Heart right ventricle (tissue), 16 donors: ENCODE data around the gene LIN9. TPM values are rescaled to one million over a fixed set of nuclear protein-coding genes. Genes with fewer than 3 reads are reported as not detected.
"Not testable (repeated sequence)": the region's sequence is repeated elsewhere in the genome, so short reads cannot be mapped to it uniquely, and the experiment has no call there.

Source experiments
- ATAC-seq, 8 donors: fragments of 200-7000 bp; cut with Tn5 transposase; one replicate each; pipeline ENCODE4 v1.9.1; 2020; ENCODE audit warnings: mild to moderate bottlenecking in 8 of 8, moderate library complexity in 8 of 8, moderate number of reproducible peaks in 1 of 8
- DNase-seq, 2 donors: peaks; one replicate each; pipeline ENCODE4 v3.0.0-alpha.2; 2020
- H3K27ac ChIP-seq, 10 donors: fragments of 200-600 bp; sonication (generic) in 2 of 10; one replicate each; pipeline versions ENCODE4 v1.5.0 to v1.8.0; 2020 to 2022; ENCODE audit warnings: mild to moderate bottlenecking in 3 of 10
- H3K27me3 ChIP-seq, 7 donors: fragments of 200-600 bp; one replicate each; pipeline ENCODE4 v1.8.0; 2021 to 2022; ENCODE audit warnings: mild to moderate bottlenecking in 2 of 7
- H3K36me3 ChIP-seq, 9 donors: fragments of 200-600 bp; sonication (generic) in 1 of 9; one replicate each; pipeline versions ENCODE4 v1.5.0 to v1.8.0; 2020 to 2022; ENCODE audit warnings: mild to moderate bottlenecking in 2 of 9
- H3K4me1 ChIP-seq, 9 donors: fragments of 200-600 bp; sonication (generic) in 1 of 9; one replicate each; pipeline versions ENCODE4 v1.5.0 to v1.8.0; 2020 to 2022; ENCODE audit warnings: mild to moderate bottlenecking in 4 of 9
- H3K4me3 ChIP-seq, 10 donors: fragments of 200-600 bp; sonication (generic) in 2 of 10; one replicate each; pipeline versions ENCODE4 v1.5.0 to v1.8.0; 2020 to 2022; ENCODE audit warnings: mild to moderate bottlenecking in 7 of 10, moderate library complexity in 2 of 10
- H3K9me3 ChIP-seq, 11 donors: fragments of 200-600 bp in 10 of 11; sonication (generic) in 2 of 11; one replicate each; pipeline versions ENCODE4 v1.5.0 to v1.8.0; 2013 to 2022; ENCODE audit warnings: mild to moderate bottlenecking in 2 of 11, control low read depth in 1 of 11, moderate library complexity in 1 of 11
- CTCF ChIP-seq, 9 donors: fragments of 200-600 bp; sonication (generic) in 2 of 9; IDR thresholded peaks; one replicate each; pipeline versions ENCODE4 v1.5.0 to v1.8.0; 2021 to 2022; ENCODE audit warnings: antibody characterized with exemption in 9 of 9, mild to moderate bottlenecking in 5 of 9, moderate library complexity in 1 of 9
- whole genome bisulfite sequencing, 2 donors: extraction: QIAGEN DNeasy Blood & Tissue Kit; methylation state at CpG; one replicate each; pipeline ENCODE4 v1.1.7; 2013; ENCODE audit warnings: inconsistent platforms in 1 of 2; 5-methylcytosine and 5-hydroxymethylcytosine counted together
- intact Hi-C, 10 donors: fragments of 100-400 bp; cut with DNase I; formaldehyde crosslinking; loops; one replicate each; pipeline versions ENCODE4 v1.11.1 to v1.14.2; 2022
- polyA plus RNA-seq, 2 donors: library from polyadenylated mRNA; stranded (reverse); fragments of 200-250 nt; gene quantifications; one replicate each; pipeline ENCODE4 v1.2.3, GENCODE V29; 2013
- total RNA-seq, 10 donors: library from RNA; stranded (reverse); fragmentation: NEBNext Ultra II Directional in 3 of 10; extraction: Animal tissue kit (Norgen Biotek cat#: 25700) in 3 of 10; gene quantifications; one replicate each; pipeline versions ENCODE4 v1.2.1 to v1.2.4, GENCODE V29; 2021 to 2023
- donor health status: Arrhythmogenic right ventricular cardiomyopathy.
- donor health status: ischemic (EF 13 %, LVEDD 7.1; RV severe dilation, severe dysfunction).
- donor health status: healthy with polysubstance abuse.
- donor health status: DM: no; HTN: yes; CAD: no.
- donor health status: DM: no; HTN: no; CAD: no.
- donor health status: ischemic (EF 25% LVEDD 6.9; RV normal size, moderate dysfunction).
- donor health status: ischemic (EF 25% LVEDD 5.7; RV mildly dilated, moderate dysfunction).
- donor health status: healthy.
- donor health status: DM: yes; HTN: yes; CAD: no.
- donor health status: Ischemic cardiomyopathy.
- donor health status: ischemic (EF 35%, LVEDD 5.7; RV mildly dilated, moderate dysfunction).
- donor health status: nonischemic (EF 11% LVEDD 7.7; RV severe dilation, severe dysfunction).
- donor health status: DM: yes; HTN: yes; CAD: no.
- donor health status: PGD.
- donor health status: ischemic (EF 29% LVEDD 5.4; RV normal size, mild dysfunction).
- donor health status: nonischemic (EF 23%, LVEDD 6.1; RV moderate dilation, normal function).

The LIN9 gene
- total and polyA plus RNA-seq, 12 donors: 5.8 to 25.6 (median 18.0) TPM

DNA sequence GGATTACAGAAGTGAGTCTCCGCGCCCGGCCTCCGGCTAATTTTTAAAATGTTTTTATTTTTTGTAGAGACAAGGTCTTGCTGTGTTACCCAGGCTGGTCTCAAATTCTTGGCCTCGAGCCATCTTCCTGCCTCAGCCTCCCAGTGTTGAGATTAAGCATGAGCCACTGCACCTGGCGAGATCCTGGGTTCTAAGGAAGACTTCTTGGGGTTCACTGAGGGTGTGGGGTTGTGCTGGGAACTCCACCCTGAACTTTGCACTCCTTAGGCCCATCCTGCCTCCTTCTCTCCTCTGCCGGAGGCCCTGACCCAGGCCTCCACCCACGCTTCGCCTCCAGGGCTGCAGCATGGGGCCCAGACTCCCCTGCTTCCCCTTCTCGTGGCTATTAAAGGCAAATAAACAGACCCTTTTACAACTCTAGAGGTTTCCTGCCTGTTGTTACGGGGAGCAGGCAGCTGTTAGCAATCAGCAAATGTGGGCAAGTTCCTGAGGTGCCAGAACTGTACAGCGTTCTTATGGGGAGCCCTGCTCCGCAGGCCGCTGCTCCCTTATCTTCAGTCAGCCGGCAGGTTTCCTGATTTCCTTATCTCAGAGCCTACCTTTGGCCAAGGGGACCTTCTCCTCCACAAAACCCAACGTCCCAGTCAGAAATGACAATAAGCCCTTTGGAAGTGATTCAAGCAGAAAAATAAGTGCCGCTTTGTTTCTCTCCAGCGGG is 41.0 kb upstream of the LIN9 start:
- TF ChIP-seq CTCF (IDR thresholded peaks at IDR 0.05): no peak
- intact Hi-C loops: no loop called here
- peaks cover 3 to 36% (median 23%) of the 10 kb centered on the region in 9 donors for H3K4me1 ChIP-seq
- H3K27me3 ChIP-seq: no peaks in the 10 kb centered on the region
- H3K4me3 ChIP-seq: no peak overlapping the region
- H3K36me3 ChIP-seq: no peaks in the 10 kb centered on the region
- ATAC-seq: no peak
- no peaks in the 10 kb centered on the region for H3K9me3 ChIP-seq
- no peak overlapping the region for H3K27ac ChIP-seq
- 53 to 56% methylated on average over 18 of the region's 18 CpGs for WGBS, 2 donors
- DNase-seq: no peak

DNA sequence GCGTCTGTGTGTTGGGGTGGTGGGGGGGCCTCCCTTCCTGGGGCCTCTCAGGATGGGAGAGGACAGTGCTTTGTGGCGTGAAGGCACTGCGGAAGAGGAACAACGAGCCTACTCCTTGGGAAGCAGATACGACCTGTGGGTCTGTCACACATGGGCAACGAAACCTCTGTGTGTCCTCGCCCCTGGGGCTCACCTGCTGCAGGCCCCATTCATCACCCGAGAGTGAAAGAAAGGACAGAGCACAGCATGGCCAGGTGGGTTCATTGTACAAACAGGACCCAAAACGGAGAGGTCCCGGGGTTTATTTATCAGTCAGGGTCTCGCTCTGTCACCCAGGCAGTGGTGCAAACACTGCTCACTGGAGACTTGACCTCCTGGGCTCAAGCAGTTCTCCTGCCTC is 40.1 kb upstream of the LIN9 start:
- TF ChIP-seq CTCF (IDR thresholded peaks at IDR 0.05): no peak
- Histone ChIP-seq H3K27me3 (no peaks in the 10 kb centered on the region), H3K27ac (no peak overlapping the region), H3K4me1 (peaks cover under 1 to 28% (median 15%) of the 10 kb centered on the region in 9 donors), H3K36me3 (no peaks in the 10 kb centered on the region), H3K4me3 (no peak overlapping the region), H3K9me3 (no peaks in the 10 kb centered on the region)
- ATAC-seq (no peak), DNase-seq (no peak)
- intact Hi-C loops: no loop called here
- 90 to 91% methylated on average over 11 of the region's 11 CpGs for WGBS, 2 donors

GRCh38 chr1:226344441-226345259 is 35.7 kb upstream of the LIN9 start:
- DNase-seq: no peak
- Histone ChIP-seq H3K4me3 (no peak overlapping the region), H3K4me1 (peaks cover 0 to 4% (median 0%) of the 10 kb centered on the region in 9 donors), H3K27ac (no peak overlapping the region), H3K27me3 (no peaks in the 10 kb centered on the region), H3K9me3 (peaks cover 0 to 4% (median 0%) of the 10 kb centered on the region in 11 donors), H3K36me3 (no peaks in the 10 kb centered on the region)
- intact Hi-C loops: no loop called here
- WGBS, 2 donors: 71 to 79% methylated on average over 8 of the region's 8 CpGs
- no peak for ATAC-seq
- TF ChIP-seq CTCF (IDR thresholded peaks at IDR 0.05): no peak

GRCh38 chr1:226342656-226343055 is 33.7 kb upstream of the LIN9 start:
- intact Hi-C loops: no loop called here
- Histone ChIP-seq H3K4me1 (no peaks in the 10 kb centered on the region), H3K4me3 (no peak overlapping the region), H3K27me3 (no peaks in the 10 kb centered on the region), H3K9me3 (peaks cover 0 to 4% (median 0%) of the 10 kb centered on the region in 11 donors), H3K36me3 (no peaks in the 10 kb centered on the region), H3K27ac (no peak overlapping the region)
- no peak for TF ChIP-seq CTCF (IDR thresholded peaks at IDR 0.05)
- DNase-seq: no peak
- ATAC-seq: no peak
- WGBS, 2 donors: 58 to 80% methylated on average over 1 to 2 of the region's 2 CpGs

DNA sequence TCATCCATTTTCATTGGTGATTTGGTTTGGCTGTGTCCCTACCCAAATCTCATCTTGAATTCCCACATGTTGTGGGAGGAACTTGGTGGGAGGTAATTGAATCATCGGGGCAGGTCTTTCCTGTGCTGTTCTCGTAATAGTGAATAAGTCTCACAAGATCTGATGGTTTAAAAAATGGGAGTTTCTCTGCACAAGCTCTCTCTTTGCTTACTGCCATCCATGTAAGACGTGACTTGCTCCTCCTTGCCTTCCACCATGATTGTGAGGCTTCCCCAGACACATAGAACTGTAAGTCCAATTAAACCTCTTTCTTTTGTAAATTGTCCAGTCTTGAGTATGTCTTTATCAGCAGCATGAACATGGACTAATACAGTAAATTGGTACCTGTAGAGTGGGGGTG is 31.1 kb upstream of the LIN9 start:
- DNase-seq, H3K27ac ChIP-seq, intact Hi-C loops: not testable (repeated sequence)

More for the DNA sequence above, 31.1 kb upstream of the LIN9 start:
- H3K27me3 ChIP-seq, H3K36me3 ChIP-seq, H3K4me3 ChIP-seq, ATAC-seq, H3K9me3 ChIP-seq, H3K4me1 ChIP-seq: not testable (repeated sequence)
- 85 to 91% methylated on average over 3 of the region's 3 CpGs for WGBS, 2 donors
